Memory B cell (primary cell): ENCODE data around the gene SLC25A10.
A peak's percentile ranks its signal among the peaks of the same experiment; 100 is the strongest.
"Not testable (repeated sequence)": the region's sequence is repeated elsewhere in the genome, so short reads cannot be mapped to it uniquely, and the experiment has no call there.

Experiments used
- ATAC-seq: fragments of 150-1000 bp; cut with Tn5 transposase; 2 replicates; pipeline ENCODE4 v1.10.0; 2021; ENCODE audit warnings: low read depth, mild to moderate bottlenecking, moderate library complexity
- DNase-seq, 2 donors: peaks; one replicate each; pipeline ENCODE4 v3.0.0; 2022; ENCODE audit warnings: low spot score in 2 of 2
- H3K27ac Mint-ChIP-seq: one replicate; pipeline ENCODE4 v1.8.0; 2022; ENCODE audit warnings: mild to moderate bottlenecking, moderate library complexity, mixed read lengths
- H3K27me3 Mint-ChIP-seq: one replicate; pipeline ENCODE4 v1.8.0; 2022; ENCODE audit warnings: mixed read lengths
- H3K36me3 Mint-ChIP-seq: one replicate; pipeline ENCODE4 v1.8.0; 2022; ENCODE audit warnings: mild to moderate bottlenecking, mixed read lengths
- H3K4me1 Mint-ChIP-seq: one replicate; pipeline ENCODE4 v1.8.0; 2022; ENCODE audit warnings: mixed read lengths
- H3K4me3 Mint-ChIP-seq: one replicate; pipeline ENCODE4 v1.8.0; 2022; ENCODE audit warnings: mild to moderate bottlenecking, moderate library complexity, mixed read lengths
- H3K9me3 Mint-ChIP-seq: one replicate; pipeline ENCODE4 v1.8.0; 2022; ENCODE audit warnings: mixed read lengths

The SLC25A10 gene

GRCh38 chr17:81711814-81712467 is at the start of gene SLC25A10:
SLC25A10 (plus strand) TSS chr17:81712284; CDS start chr17:81712427, 143 bp downstream.
- Mint-ChIP-seq H3K27ac (no peak within 1 kb of the TSS), H3K27me3 (no peaks in the 10 kb centered on the region), H3K36me3 (peaks cover 3% of the 10 kb centered on the region), H3K4me3 (peak within 1 kb of the TSS; percentile 82), H3K9me3 (no peaks in the 10 kb centered on the region), H3K4me1 (peaks cover 10% of the 10 kb centered on the region)
- ATAC-seq (peak; percentile 90), DNase-seq (peak; percentile 62 to 74)

- Mint-ChIP-seq H3K4me1 (peaks cover 17% of the 10 kb centered on the region), H3K27me3 (no peaks in the 10 kb centered on the region), H3K9me3 (no peaks in the 10 kb centered on the region), H3K36me3 (no peaks in the 10 kb centered on the region), H3K4me3 (no peak overlapping the region), H3K27ac (no peak overlapping the region)
- ATAC-seq: no peak
- no peak for DNase-seq
These were observed 48.0 kb upstream of the SLC25A10 start for GRCh38 chr17:81664051-81664470.

GRCh38 chr17:81665205-81666091 is 46.6 kb upstream of the SLC25A10 start:
- no peak for DNase-seq
- peak overlapping the region; percentile 93 for H3K27ac Mint-ChIP-seq
- H3K36me3 Mint-ChIP-seq: peaks cover 5% of the 10 kb centered on the region
- H3K4me3 Mint-ChIP-seq: peak overlapping the region; percentile 93
- H3K27me3 Mint-ChIP-seq: no peaks in the 10 kb centered on the region
- H3K4me1 Mint-ChIP-seq: peaks cover 17% of the 10 kb centered on the region
- ATAC-seq: peak; percentile 28
- no peaks in the 10 kb centered on the region for H3K9me3 Mint-ChIP-seq

- Mint-ChIP-seq H3K27me3 (no peaks in the 10 kb centered on the region), H3K4me1 (peaks cover 17% of the 10 kb centered on the region)
These were observed 46.1 kb upstream of the SLC25A10 start for GRCh38 chr17:81666092-81666341.

GRCh38 chr17:81666342-81667191 is 45.5 kb upstream of the SLC25A10 start, which contains the start of the genes CCDC137 and OXLD1:
CCDC137 (plus strand) TSS chr17:81666737; CDS start chr17:81666767, 30 bp downstream.
OXLD1 (minus strand) TSS chr17:81666605; CDS start chr17:81666577, 28 bp downstream.
- peaks cover 17% of the 10 kb centered on the region for H3K4me1 Mint-ChIP-seq
- peak; percentile 97 for ATAC-seq
- peak within 1 kb of the TSS; percentile 93 for H3K27ac Mint-ChIP-seq
- peaks cover 7% of the 10 kb centered on the region for H3K36me3 Mint-ChIP-seq
- no peaks in the 10 kb centered on the region for H3K9me3 Mint-ChIP-seq
- H3K4me3 Mint-ChIP-seq: peak within 1 kb of the TSS; percentile 93
- no peaks in the 10 kb centered on the region for H3K27me3 Mint-ChIP-seq
- peak; percentile 82 to 84 for DNase-seq

More at GRCh38 chr17:81666092-81666341, 46.1 kb upstream of the SLC25A10 start:
- H3K27ac Mint-ChIP-seq: peak overlapping the region; percentile 93
- DNase-seq (peak in 1 of 2 donors; percentile 21), ATAC-seq (no peak)
- H3K9me3 Mint-ChIP-seq: no peaks in the 10 kb centered on the region
- peak overlapping the region; percentile 93 for H3K4me3 Mint-ChIP-seq
- H3K36me3 Mint-ChIP-seq: peaks cover 5% of the 10 kb centered on the region

GRCh38 chr17:81667754-81668153 is 44.3 kb upstream of the SLC25A10 start:
- Mint-ChIP-seq H3K36me3 (peaks cover 11% of the 10 kb centered on the region), H3K27me3 (no peaks in the 10 kb centered on the region), H3K4me1 (peaks cover 17% of the 10 kb centered on the region), H3K4me3 (peak overlapping the region; percentile 93), H3K9me3 (no peaks in the 10 kb centered on the region), H3K27ac (peak overlapping the region; percentile 73)
- ATAC-seq (no peak), DNase-seq (no peak)

GRCh38 chr17:81672504-81672903 is 39.6 kb upstream of the SLC25A10 start:
- DNase-seq (no peak), ATAC-seq (no peak)
- Mint-ChIP-seq H3K4me1 (peaks cover 15% of the 10 kb centered on the region), H3K4me3 (no peak overlapping the region), H3K27ac (no peak overlapping the region), H3K36me3 (peaks cover 14% of the 10 kb centered on the region), H3K9me3 (no peaks in the 10 kb centered on the region), H3K27me3 (no peaks in the 10 kb centered on the region)

GRCh38 chr17:81672954-81673353 is 39.1 kb upstream of the SLC25A10 start:
- Mint-ChIP-seq H3K27me3 (no peaks in the 10 kb centered on the region), H3K27ac (no peak overlapping the region), H3K4me3 (no peak overlapping the region), H3K9me3 (no peaks in the 10 kb centered on the region), H3K4me1 (peaks cover 11% of the 10 kb centered on the region), H3K36me3 (peaks cover 14% of the 10 kb centered on the region)
- DNase-seq (no peak), ATAC-seq (no peak)

- Mint-ChIP-seq H3K27me3 (no peaks in the 10 kb centered on the region), H3K4me3 (no peak overlapping the region), H3K27ac (no peak overlapping the region), H3K9me3 (no peaks in the 10 kb centered on the region), H3K4me1 (peaks cover 6% of the 10 kb centered on the region), H3K36me3 (peaks cover 14% of the 10 kb centered on the region)
- DNase-seq: no peak
- no peak for ATAC-seq
These were observed 38.4 kb upstream of the SLC25A10 start for GRCh38 chr17:81673561-81674258.

GRCh38 chr17:81675515-81676221 is 36.4 kb upstream of the SLC25A10 start:
- not testable (repeated sequence) for H3K9me3 Mint-ChIP-seq, H3K36me3 Mint-ChIP-seq, H3K4me1 Mint-ChIP-seq, H3K27me3 Mint-ChIP-seq, H3K27ac Mint-ChIP-seq, H3K4me3 Mint-ChIP-seq, ATAC-seq
- DNase-seq: peak; percentile 20 to 30

- H3K36me3 Mint-ChIP-seq: peaks cover 7% of the 10 kb centered on the region
- DNase-seq: no peak
- H3K4me1 Mint-ChIP-seq: peaks cover 6% of the 10 kb centered on the region
- no peak overlapping the region for H3K27ac Mint-ChIP-seq
- no peaks in the 10 kb centered on the region for H3K27me3 Mint-ChIP-seq
- ATAC-seq: no peak
- no peak overlapping the region for H3K4me3 Mint-ChIP-seq
- no peaks in the 10 kb centered on the region for H3K9me3 Mint-ChIP-seq
These were observed 35.2 kb upstream of the SLC25A10 start for GRCh38 chr17:81676906-81677305.

- ATAC-seq (no peak), DNase-seq (no peak)
- H3K36me3 Mint-ChIP-seq: no peaks in the 10 kb centered on the region
- peaks cover 16% of the 10 kb centered on the region for H3K4me1 Mint-ChIP-seq
- no peak overlapping the region for H3K27ac Mint-ChIP-seq
- H3K27me3 Mint-ChIP-seq: no peaks in the 10 kb centered on the region
- no peak overlapping the region for H3K4me3 Mint-ChIP-seq
- no peaks in the 10 kb centered on the region for H3K9me3 Mint-ChIP-seq
These were observed 31.9 kb upstream of the SLC25A10 start for GRCh38 chr17:81680150-81680549.

GRCh38 chr17:81681672-81682071 is 30.4 kb upstream of the SLC25A10 start:
- Mint-ChIP-seq H3K27me3 (no peaks in the 10 kb centered on the region), H3K36me3 (peaks cover 3% of the 10 kb centered on the region), H3K27ac (no peak overlapping the region), H3K4me3 (peak overlapping the region; percentile 27), H3K4me1 (peaks cover 19% of the 10 kb centered on the region), H3K9me3 (no peaks in the 10 kb centered on the region)
- no peak for DNase-seq
- no peak for ATAC-seq
